NCI-H1930 (cell line): ENCODE measurements around the gene PIM1.

Source experiments
- DNase-seq, 2 experiments: peaks; one replicate each; lab custom pipeline; 2025; lab: John Stamatoyannopoulos, UW

The PIM1 gene

GRCh38 chr6:37222125-37222967 is 52.4 kb downstream of the PIM1 start:
- DNase-seq, result peak; percentile 86 to 94

- no peak for DNase-seq
Observed at GRCh38 chr6:37222992-37223391, 53.0 kb downstream of the PIM1 start.
